Measurements from ENCODE around the gene MYLK2.

MYLK2 gene

GRCh38 chr20:31836853-31837608 is 17.9 kb downstream of the MYLK2 start:
- no peak for DNase-seq

- no peak for DNase-seq
These were observed 18.8 kb downstream of the MYLK2 start for GRCh38 chr20:31837896-31838397.

- DNase-seq, result no peak
These were observed 19.6 kb downstream of the MYLK2 start for GRCh38 chr20:31838646-31839292.

- no peak for DNase-seq
These were observed 20.8 kb downstream of the MYLK2 start for GRCh38 chr20:31839782-31840487.

GRCh38 chr20:31840906-31841816 is 22.0 kb downstream of the MYLK2 start:
- no peak for DNase-seq

- DNase-seq, result no peak
These were observed 22.8 kb downstream of the MYLK2 start for GRCh38 chr20:31841928-31842327.

GRCh38 chr20:31842471-31843157 is 23.5 kb downstream of the MYLK2 start:
- DNase-seq, result no peak

- DNase-seq, result no peak
These were observed 24.1 kb downstream of the MYLK2 start for GRCh38 chr20:31843288-31843687.

GRCh38 chr20:31843881-31844280 is 24.7 kb downstream of the MYLK2 start:
- DNase-seq, result no peak

GRCh38 chr20:31844737-31845299 is 25.7 kb downstream of the MYLK2 start:
- DNase-seq, result no peak

- DNase-seq, result no peak
These were observed 26.2 kb downstream of the MYLK2 start, which contains the start of gene FOXS1 for GRCh38 chr20:31845300-31845863. TSS of gene FOXS1 (minus strand) at chr20:31845604. CDS start at chr20:31845542, 62 bp downstream.

- DNase-seq, result no peak
These were observed 27.6 kb downstream of the MYLK2 start for GRCh38 chr20:31846793-31847138.

- no peak for DNase-seq
These were observed 29.2 kb downstream of the MYLK2 start for GRCh38 chr20:31848088-31848999.

- DNase-seq, result no peak
These were observed 30.3 kb downstream of the MYLK2 start for GRCh38 chr20:31849306-31849930.

- no peak for DNase-seq
These were observed 32.2 kb downstream of the MYLK2 start for GRCh38 chr20:31851240-31851955.

GRCh38 chr20:31853481-31853880 is 34.3 kb downstream of the MYLK2 start:
- DNase-seq, result no peak

GRCh38 chr20:31856516-31856915 is 37.4 kb downstream of the MYLK2 start:
- DNase-seq, result no peak

GRCh38 chr20:31857861-31858759 is 39.0 kb downstream of the MYLK2 start:
- DNase-seq, result no peak
